ENCODE results near the gene DNM1L.
A peak's percentile ranks its signal among the peaks of the same experiment; 100 is the strongest.
"Not testable (repeated sequence)": the region's sequence is repeated elsewhere in the genome, so short reads cannot be mapped to it uniquely, and the experiment has no call there.

Gene DNM1L

GRCh38 chr12:32698285-32698684 is 19.2 kb downstream of the DNM1L start:
- DNase-seq, result no peak

GRCh38 chr12:32699437-32699836 is 20.3 kb downstream of the DNM1L start:
- not testable (repeated sequence) for DNase-seq

GRCh38 chr12:32702473-32702872 is 23.4 kb downstream of the DNM1L start:
- no peak for DNase-seq

- DNase-seq, result no peak
Measured at GRCh38 chr12:32702946-32703345, 23.8 kb downstream of the DNM1L start.

- no peak for DNase-seq
Measured at GRCh38 chr12:32705783-32706182, 26.7 kb downstream of the DNM1L start.

GRCh38 chr12:32706335-32707024 is 27.4 kb downstream of the DNM1L start:
- DNase-seq, result no peak

- DNase-seq, result no peak
Measured at GRCh38 chr12:32708926-32709325, 29.8 kb downstream of the DNM1L start.

- no peak for DNase-seq
Measured at GRCh38 chr12:32714772-32715171, 35.7 kb downstream of the DNM1L start.

- no peak for DNase-seq
Measured at GRCh38 chr12:32718926-32719325, 39.8 kb downstream of the DNM1L start.

GRCh38 chr12:32725308-32725707 is 46.2 kb downstream of the DNM1L start:
- not testable (repeated sequence) for DNase-seq

GRCh38 chr12:32726286-32726685 is 47.2 kb downstream of the DNM1L start:
- DNase-seq, result no peak

- DNase-seq, result no peak
Measured at GRCh38 chr12:32727237-32727636, 48.1 kb downstream of the DNM1L start.

GRCh38 chr12:32734952-32735351 is 55.9 kb downstream of the DNM1L start:
- no peak for DNase-seq

- DNase-seq, result no peak
Measured at GRCh38 chr12:32736445-32736844, 57.3 kb downstream of the DNM1L start.

GRCh38 chr12:32737715-32738114 is 58.6 kb downstream of the DNM1L start:
- DNase-seq, result no peak

GRCh38 chr12:32739279-32739678 is 60.2 kb downstream of the DNM1L start:
- no peak for DNase-seq

GRCh38 chr12:32742133-32742532 is 63.0 kb downstream of the DNM1L start:
- DNase-seq, result no peak

GRCh38 chr12:32743264-32743663 is 64.2 kb downstream of the DNM1L start:
- DNase-seq, result no peak

- no peak for DNase-seq
Measured at GRCh38 chr12:32753605-32754004, 74.5 kb downstream of the DNM1L start.

GRCh38 chr12:32754111-32754510 is 75.0 kb downstream of the DNM1L start:
- DNase-seq, result no peak

- peak; percentile 77 for DNase-seq
Measured at GRCh38 chr12:32755051-32755653, 76.1 kb downstream of the DNM1L start.

GRCh38 chr12:32755654-32756475 is 76.8 kb downstream of the DNM1L start, which contains the start of gene YARS2:
Gene YARS2, minus strand, starts transcription at chr12:32755897. Its CDS starts 23 bp downstream, at chr12:32755874.
- peak; percentile 86 for DNase-seq

GRCh38 chr12:32756476-32757066 is 77.5 kb downstream of the DNM1L start:
- DNase-seq, result no peak
